ENCODE data around the gene TAF11L12.
"Not testable (repeated sequence)": the region's sequence is repeated elsewhere in the genome, so short reads cannot be mapped to it uniquely, and the experiment has no call there.

Gene TAF11L12

GRCh38 chr5:17610092-17610491, at the start of gene TAF11L12:
Gene TAF11L12 (plus strand): TSS chr5:17610392.
- DNase-seq (ENCODE audit: low read depth), result not testable (repeated sequence)

- not testable (repeated sequence) for DNase-seq (ENCODE audit: low read depth)
These were observed 24.5 kb upstream of the TAF11L12 start, which contains the start of gene TAF11L7 for GRCh38 chr5:17585658-17586057. Gene TAF11L7 (minus strand): TSS chr5:17585758.

- DNase-seq (ENCODE audit: low read depth), result not testable (repeated sequence)
These were observed 19.3 kb upstream of the TAF11L12 start, which contains the start of gene TAF11L8 for GRCh38 chr5:17590860-17591259. Gene TAF11L8 (minus strand): TSS chr5:17590960.

- DNase-seq (ENCODE audit: low read depth), result not testable (repeated sequence)
These were observed 15.9 kb upstream of the TAF11L12 start, which contains the start of gene TAF11L9 for GRCh38 chr5:17594255-17594654. Gene TAF11L9 (minus strand): TSS chr5:17594394.

- DNase-seq (ENCODE audit: low read depth), result not testable (repeated sequence)
These were observed 12.5 kb upstream of the TAF11L12 start, which contains the start of gene TAF11L10 for GRCh38 chr5:17597728-17598127. Gene TAF11L10 (minus strand): TSS chr5:17597828.

GRCh38 chr5:17603880-17604279, 6.3 kb upstream of the TAF11L12 start, which contains the start of gene TAF11L11:
Gene TAF11L11 (plus strand): TSS chr5:17604183.
- not testable (repeated sequence) for DNase-seq (ENCODE audit: low read depth)

- DNase-seq (ENCODE audit: low read depth), result no peak
These were observed 5.2 kb upstream of the TAF11L12 start for GRCh38 chr5:17604951-17605350.

GRCh38 chr5:17607461-17607860, 2.7 kb upstream of the TAF11L12 start:
- not testable (repeated sequence) for DNase-seq (ENCODE audit: low read depth)

- DNase-seq (ENCODE audit: low read depth), result no peak
These were observed 4.8 kb downstream of the TAF11L12 start for GRCh38 chr5:17614872-17615605.

GRCh38 chr5:17619354-17619753, 9.2 kb downstream of the TAF11L12 start:
- no peak for DNase-seq (ENCODE audit: low read depth)

GRCh38 chr5:17620627-17621026, 10.4 kb downstream of the TAF11L12 start:
- DNase-seq (ENCODE audit: low read depth), result no peak

GRCh38 chr5:17625686-17626085, 15.5 kb downstream of the TAF11L12 start:
- DNase-seq (ENCODE audit: low read depth), result no peak

- not testable (repeated sequence) for DNase-seq (ENCODE audit: low read depth)
These were observed 21.6 kb downstream of the TAF11L12 start, which contains the start of gene TAF11L13 for GRCh38 chr5:17631788-17632187. Gene TAF11L13 (plus strand): TSS chr5:17632088.

GRCh38 chr5:17634160-17634559, 24.0 kb downstream of the TAF11L12 start, which contains the start of gene TAF11L14:
Gene TAF11L14 (plus strand): TSS chr5:17634460.
- DNase-seq (ENCODE audit: low read depth), result no peak

GRCh38 chr5:17649232-17649631, 39.0 kb downstream of the TAF11L12 start:
- not testable (repeated sequence) for DNase-seq (ENCODE audit: low read depth)

GRCh38 chr5:17655201-17655759, 45.1 kb downstream of the TAF11L12 start:
- not testable (repeated sequence) for DNase-seq (ENCODE audit: low read depth)

- no peak for DNase-seq (ENCODE audit: low read depth)
These were observed 45.7 kb downstream of the TAF11L12 start for GRCh38 chr5:17655921-17656320.

Data from T-helper 22 cell (primary cell).